Activated B cell treated with CpG ODN at 0.5 μM for 24 hours (primary cell): ENCODE data around the gene TINCR. TPM values are rescaled to one million over a fixed set of nuclear protein-coding genes. Genes with fewer than 3 reads are reported as not detected.

ENCODE experiments used
- ATAC-seq: fragments of 200-7000 bp; cut with Tn5 transposase; one replicate; pipeline ENCODE4 v1.10.0; 2021; ENCODE audit warnings: low read depth, mild to moderate bottlenecking, moderate library complexity
- CTCF ChIA-PET: fragments of 350-600 bp; sonication (Branson Sonifier 250); formaldehyde crosslinking; loops from one replicate; lab custom pipeline; 2021; ENCODE audit warnings: antibody characterized with exemption; lab: Charles Lee
- POLR2A ChIA-PET: fragments of 350-600 bp; sonication (Branson Sonifier 250); formaldehyde crosslinking; loops from one replicate; lab custom pipeline; 2021; ENCODE audit warnings: antibody characterized with exemption; lab: Charles Lee
- DNase-seq: peaks from one replicate; pipeline ENCODE4 v3.0.0; 2022
- H3K27ac Mint-ChIP-seq: one replicate; pipeline ENCODE4 v1.8.0; 2020; ENCODE audit warnings: mixed read lengths
- H3K27me3 Mint-ChIP-seq: one replicate; pipeline ENCODE4 v1.8.0; 2021; ENCODE audit warnings: mixed read lengths
- H3K36me3 Mint-ChIP-seq: one replicate; pipeline ENCODE4 v1.8.0; 2021; ENCODE audit warnings: low read depth, mixed read lengths
- H3K4me1 Mint-ChIP-seq: one replicate; pipeline ENCODE4 v1.8.0; 2021; ENCODE audit warnings: mixed read lengths
- H3K4me3 Mint-ChIP-seq: one replicate; pipeline ENCODE4 v1.8.0; 2020; ENCODE audit warnings: mild to moderate bottlenecking, mixed read lengths
- H3K9me3 Mint-ChIP-seq: one replicate; pipeline ENCODE4 v1.8.0; 2020; ENCODE audit warnings: mixed read lengths
- intact Hi-C: fragments of 100-400 bp; cut with micrococcal nuclease; formaldehyde crosslinking; loops from one replicate; pipeline ENCODE4 v1.15.1; 2024
- total RNA-seq: library from RNA; stranded (reverse); gene quantifications from 2 replicates; pipeline ENCODE4 v1.2.3, GENCODE V29; 2022
- TF ChIP-seq, protein P1 (sequence below): fragments of 200-600 bp; IDR thresholded peaks from one replicate; pipeline ENCODE4 v1.8.0; 2022; ENCODE audit warnings: antibody characterized with exemption, mild to moderate bottlenecking

TINCR gene
- total RNA-seq, 1 donor from 2014 or later: 1.00 TPM

GRCh38 chr19:5585461-5586299 lies 17.9 kb upstream of the TINCR start:
- CTCF ChIA-PET: no interaction called here
- ATAC-seq: peak; percentile 68
- H3K27me3 Mint-ChIP-seq: no peaks in the 10 kb centered on the region
- no peaks in the 10 kb centered on the region for H3K9me3 Mint-ChIP-seq
- POLR2A ChIA-PET: interaction anchor here (1.4 kb wide), 1 partner anchor 454 kb away, joined by 3 read pairs; no protein-coding TSS in a partner anchor
- peak overlapping the region; percentile 63 for H3K27ac Mint-ChIP-seq
- H3K4me3 Mint-ChIP-seq: no peak overlapping the region
- TF ChIP-seq, protein P1, sequence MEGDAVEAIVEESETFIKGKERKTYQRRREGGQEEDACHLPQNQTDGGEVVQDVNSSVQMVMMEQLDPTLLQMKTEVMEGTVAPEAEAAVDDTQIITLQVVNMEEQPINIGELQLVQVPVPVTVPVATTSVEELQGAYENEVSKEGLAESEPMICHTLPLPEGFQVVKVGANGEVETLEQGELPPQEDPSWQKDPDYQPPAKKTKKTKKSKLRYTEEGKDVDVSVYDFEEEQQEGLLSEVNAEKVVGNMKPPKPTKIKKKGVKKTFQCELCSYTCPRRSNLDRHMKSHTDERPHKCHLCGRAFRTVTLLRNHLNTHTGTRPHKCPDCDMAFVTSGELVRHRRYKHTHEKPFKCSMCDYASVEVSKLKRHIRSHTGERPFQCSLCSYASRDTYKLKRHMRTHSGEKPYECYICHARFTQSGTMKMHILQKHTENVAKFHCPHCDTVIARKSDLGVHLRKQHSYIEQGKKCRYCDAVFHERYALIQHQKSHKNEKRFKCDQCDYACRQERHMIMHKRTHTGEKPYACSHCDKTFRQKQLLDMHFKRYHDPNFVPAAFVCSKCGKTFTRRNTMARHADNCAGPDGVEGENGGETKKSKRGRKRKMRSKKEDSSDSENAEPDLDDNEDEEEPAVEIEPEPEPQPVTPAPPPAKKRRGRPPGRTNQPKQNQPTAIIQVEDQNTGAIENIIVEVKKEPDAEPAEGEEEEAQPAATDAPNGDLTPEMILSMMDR: no peak
- H3K36me3 Mint-ChIP-seq: peaks cover 59% of the 10 kb centered on the region
- peaks cover 12% of the 10 kb centered on the region for H3K4me1 Mint-ChIP-seq
- no peak for DNase-seq
- intact Hi-C loops: no loop called here

DNA sequence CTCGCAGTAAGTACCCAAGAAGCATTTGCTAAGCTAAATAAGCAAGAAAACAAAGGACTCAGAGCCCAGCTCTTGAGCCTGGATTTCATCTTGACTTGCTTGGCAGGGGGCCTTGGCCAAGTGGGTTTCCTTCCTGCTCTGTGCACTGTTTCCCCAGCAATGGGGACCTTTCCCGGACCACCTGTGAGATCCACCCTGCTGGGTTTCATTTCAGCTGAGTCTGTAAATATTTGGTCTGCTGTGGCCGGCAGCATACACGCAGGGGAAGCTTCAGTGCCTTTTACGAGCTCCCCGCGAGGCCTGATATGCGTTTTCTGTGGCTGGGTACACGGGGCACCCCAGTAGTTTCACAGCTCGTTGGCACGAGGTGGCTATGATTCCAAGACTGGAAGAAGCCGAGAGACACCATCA lies 12.4 kb upstream of the TINCR start:
- H3K4me3 Mint-ChIP-seq: no peak overlapping the region
- H3K27ac Mint-ChIP-seq: no peak overlapping the region
- DNase-seq (no peak), ATAC-seq (no peak)
- intact Hi-C loops: no loop called here
- peaks cover 8% of the 10 kb centered on the region for H3K4me1 Mint-ChIP-seq
- H3K27me3 Mint-ChIP-seq: no peaks in the 10 kb centered on the region
- no peaks in the 10 kb centered on the region for H3K9me3 Mint-ChIP-seq
- ChIA-PET POLR2A (no interaction called here), CTCF (interaction anchor here (0.7 kb wide), 2 partner anchors 26 to 379 kb away, joined by 3 read pairs; no protein-coding TSS in a partner anchor)
- peaks cover 13% of the 10 kb centered on the region for H3K36me3 Mint-ChIP-seq
- TF ChIP-seq, protein P1: no peak

- TF ChIP-seq, protein P1: no peak
- H3K27ac Mint-ChIP-seq: no peak overlapping the region
- no peak for DNase-seq
- ChIA-PET POLR2A (no interaction called here), CTCF (interaction anchor here (0.7 kb wide), 1 partner anchor 379 kb away, joined by 3 read pairs; no protein-coding TSS in a partner anchor)
- H3K9me3 Mint-ChIP-seq: no peaks in the 10 kb centered on the region
- peaks cover 8% of the 10 kb centered on the region for H3K4me1 Mint-ChIP-seq
- no peak for ATAC-seq
- H3K4me3 Mint-ChIP-seq: no peak overlapping the region
- H3K27me3 Mint-ChIP-seq: no peaks in the 10 kb centered on the region
- H3K36me3 Mint-ChIP-seq: peaks cover 13% of the 10 kb centered on the region
- intact Hi-C loops: no loop called here
These were observed 11.9 kb upstream of the TINCR start for GRCh38 chr19:5579697-5580096.

- ChIA-PET POLR2A (no interaction called here), CTCF (no interaction called here)
- Mint-ChIP-seq H3K27me3 (no peaks in the 10 kb centered on the region), H3K36me3 (peaks cover 11% of the 10 kb centered on the region), H3K4me1 (peaks cover 8% of the 10 kb centered on the region), H3K9me3 (no peaks in the 10 kb centered on the region), H3K27ac (no peak overlapping the region), H3K4me3 (no peak overlapping the region)
- TF ChIP-seq, protein P1: no peak
- intact Hi-C loops: no loop called here
- no peak for DNase-seq
- no peak for ATAC-seq
These were observed 11.5 kb upstream of the TINCR start for GRCh38 chr19:5579286-5579685.

DNA sequence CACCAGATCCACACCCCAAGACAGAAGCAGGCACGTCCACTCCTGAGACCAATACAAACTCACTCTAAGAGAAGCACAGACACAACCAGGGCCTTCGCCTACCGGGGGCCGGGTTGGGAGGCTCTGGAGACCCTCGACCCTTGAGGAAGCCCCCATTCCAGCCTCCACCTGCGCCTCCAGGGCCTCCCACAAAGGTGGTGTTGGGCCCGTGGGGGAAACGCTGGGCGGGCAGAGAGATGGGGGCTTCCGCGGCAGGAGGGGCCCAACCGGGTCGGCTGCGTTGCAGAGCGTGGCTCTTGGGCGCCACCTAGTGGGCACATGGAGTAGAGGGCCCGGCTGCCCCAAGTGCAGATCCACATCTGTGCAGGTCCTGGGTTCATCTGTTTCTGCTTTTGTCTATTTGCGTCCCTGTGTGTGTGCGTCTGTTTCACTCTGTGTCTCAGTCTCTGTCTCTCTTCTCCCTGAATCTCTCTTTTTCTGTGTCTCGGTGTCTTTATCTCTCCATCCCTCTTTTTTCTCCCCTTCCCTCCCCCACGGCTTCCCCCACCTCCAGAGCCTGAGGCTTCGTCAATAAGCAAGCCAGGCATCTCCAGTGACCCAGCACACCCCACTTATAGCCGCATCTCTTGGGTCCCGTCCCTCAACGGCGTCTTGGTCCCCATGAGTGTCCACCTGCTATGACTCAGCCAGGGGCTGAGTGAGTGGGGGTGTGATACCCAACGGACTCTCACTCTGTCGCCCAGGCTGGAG lies 10.5 kb upstream of the TINCR start:
- ATAC-seq (peak; percentile 90), DNase-seq (peak; percentile 73)
- Mint-ChIP-seq H3K9me3 (no peaks in the 10 kb centered on the region), H3K4me1 (peaks cover 8% of the 10 kb centered on the region), H3K4me3 (no peak overlapping the region), H3K27me3 (no peaks in the 10 kb centered on the region), H3K36me3 (peaks cover 8% of the 10 kb centered on the region), H3K27ac (no peak overlapping the region)
- intact Hi-C loops: no loop called here
- TF ChIP-seq, protein P1: peak; percentile 82
- CTCF ChIA-PET: no interaction called here
- POLR2A ChIA-PET: no interaction called here
